Ishikawa (cell line): Measurements from ENCODE around the gene NTM.

ENCODE experiments used
- CREB1 ChIP-seq: IDR thresholded peaks from 2 replicates; pipeline ENCODE4 v1.6.1; 2012; ENCODE audit warnings: low read depth
- MAX ChIP-seq: IDR thresholded peaks from 2 replicates; pipeline ENCODE4 v1.6.1; 2012
- REST ChIP-seq: IDR thresholded peaks from 2 replicates; pipeline ENCODE4 v1.6.1; 2012; ENCODE audit warnings: low read depth, mild to moderate bottlenecking
- TCF12 ChIP-seq: IDR thresholded peaks from 2 replicates; pipeline ENCODE4 v1.6.1; 2012; ENCODE audit warnings: low read depth
- USF1 ChIP-seq: IDR thresholded peaks from 2 replicates; pipeline ENCODE4 v1.6.1; 2012
- YY1 ChIP-seq: IDR thresholded peaks from 2 replicates; pipeline ENCODE4 v1.6.1; 2012; ENCODE audit warnings: low read depth

GRCh38 chr11:131632971-131633370 lies 262.6 kb downstream of the NTM start:
- TF ChIP-seq CREB1 (no peak), YY1 (no peak), USF1 (no peak), REST (no peak), MAX (no peak), TCF12 (no peak)
